GM12878 (cell line): ENCODE measurements around the gene MEP1A.

Experiments
- BRCA1 ChIP-seq: IDR thresholded peaks from 2 replicates; pipeline ENCODE4 v1.6.1; 2011; ENCODE audit warnings: low read depth, low read length, improper control_type of control experiment
- CBFB ChIP-seq: IDR thresholded peaks from 2 replicates; pipeline ENCODE4 v1.6.1; 2016; ENCODE audit warnings: antibody characterized with exemption, low read depth
- CBX5 ChIP-seq: sonication (generic); IDR thresholded peaks from 2 replicates; pipeline ENCODE4 v1.6.1; 2016; ENCODE audit warnings: low read depth, moderate library complexity, mild to moderate bottlenecking, inconsistent platforms
- HDGF ChIP-seq: fragments of 450-650 bp; IDR thresholded peaks from 2 replicates; pipeline ENCODE4 v1.6.1; 2016; ENCODE audit warnings: antibody characterized with exemption
- NFYA ChIP-seq: IDR thresholded peaks from 2 replicates; pipeline ENCODE4 v1.6.1; 2011; ENCODE audit warnings: low read depth, mild to moderate bottlenecking, low read length, improper control_type of control experiment, borderline replicate concordance

- TF ChIP-seq NFYA (no peak), CBFB (no peak), CBX5 (no peak), HDGF (no peak), BRCA1 (no peak)
Measured at GRCh38 chr6:46793138-46793537, at the start of gene MEP1A.
